ENCODE data around the gene PNMA8B. TPM values are rescaled to one million over a fixed set of nuclear protein-coding genes. Genes with fewer than 3 reads are reported as not detected.

The PNMA8B gene
- total RNA-seq, 1 donor from 2014 or later, result 15.8 TPM

- peaks cover 17 to 32% of the 10 kb centered on the region in 2 donors for H3K4me1 ChIP-seq
- no peaks in the 10 kb centered on the region for H3K9me3 ChIP-seq
- no peak for DNase-seq (ENCODE audit: low spot score in 2 of 2)
- no peaks in the 10 kb centered on the region for H3K36me3 ChIP-seq
- H3K27ac ChIP-seq, result no peak overlapping the region
- no peak overlapping the region for H3K4me3 ChIP-seq
- H3K27me3 ChIP-seq, result no peaks in the 10 kb centered on the region
- TF ChIP-seq CTCF (IDR thresholded peaks at IDR 0.05), result no peak
- intact Hi-C loops (cut with DNase I), result no loop called here
Measured at GRCh38 chr19:46491975-46492682, 3.5 kb downstream of the PNMA8B start.

GRCh38 chr19:46490774-46491173 is 4.9 kb downstream of the PNMA8B start:
- no peaks in the 10 kb centered on the region for H3K9me3 ChIP-seq
- H3K4me3 ChIP-seq, result no peak overlapping the region
- intact Hi-C loops (cut with DNase I), result no loop called here
- no peaks in the 10 kb centered on the region for H3K27me3 ChIP-seq
- H3K4me1 ChIP-seq, result peaks cover 18 to 32% of the 10 kb centered on the region in 2 donors
- H3K27ac ChIP-seq, result no peak overlapping the region
- DNase-seq (ENCODE audit: low spot score in 2 of 2), result no peak
- TF ChIP-seq CTCF (IDR thresholded peaks at IDR 0.05), result no peak
- H3K36me3 ChIP-seq, result no peaks in the 10 kb centered on the region

- peaks cover 11 to 26% of the 10 kb centered on the region in 2 donors for H3K4me1 ChIP-seq
- intact Hi-C loops (cut with DNase I), result loop anchor here (5.0 kb wide), 1 partner anchor 192 kb away; the partner anchor contains the start of gene HIF3A
- peak overlapping the region in 1 of 2 donors; percentile 43 for H3K4me3 ChIP-seq
- H3K27ac ChIP-seq, result peak overlapping the region in 1 of 2 donors; percentile 61
- no peaks in the 10 kb centered on the region for H3K36me3 ChIP-seq
- no peaks in the 10 kb centered on the region for H3K27me3 ChIP-seq
- peak; percentile 47 to 83 for DNase-seq (ENCODE audit: low spot score in 2 of 2)
- peak in 2 of 3 experiments; percentile 36 to 37 for TF ChIP-seq CTCF (IDR thresholded peaks at IDR 0.05)
- no peaks in the 10 kb centered on the region for H3K9me3 ChIP-seq
Measured at GRCh38 chr19:46489445-46490272, 6.0 kb downstream of the PNMA8B start.

- H3K4me1 ChIP-seq, result peaks cover 11 to 25% of the 10 kb centered on the region in 2 donors
- no peaks in the 10 kb centered on the region for H3K36me3 ChIP-seq
- intact Hi-C loops (cut with DNase I), result loop anchor here (1.0 to 5.0 kb wide), 3 partner anchors 25 to 191 kb away; partner anchors contain the start of gene HIF3A
- TF ChIP-seq CTCF (IDR thresholded peaks at IDR 0.05), result no peak
- peak overlapping the region in 1 of 2 donors; percentile 60 for H3K27ac ChIP-seq
- no peak for DNase-seq (ENCODE audit: low spot score in 2 of 2)
- no peaks in the 10 kb centered on the region for H3K9me3 ChIP-seq
- no peaks in the 10 kb centered on the region for H3K27me3 ChIP-seq
- no peak overlapping the region for H3K4me3 ChIP-seq
Measured at GRCh38 chr19:46488551-46488950, 7.1 kb downstream of the PNMA8B start.

GRCh38 chr19:46487802-46488445 is 7.7 kb downstream of the PNMA8B start:
- Histone ChIP-seq H3K4me3 (peak overlapping the region; percentile 56 to 67), H3K9me3 (no peaks in the 10 kb centered on the region), H3K27ac (peak overlapping the region in 1 of 2 donors; percentile 51), H3K27me3 (no peaks in the 10 kb centered on the region), H3K4me1 (peaks cover 11 to 19% of the 10 kb centered on the region in 2 donors), H3K36me3 (no peaks in the 10 kb centered on the region)
- intact Hi-C loops (cut with DNase I), result loop anchor here (1.0 to 5.0 kb wide), 4 partner anchors 25 to 191 kb away; partner anchors contain the start of gene HIF3A
- DNase-seq (ENCODE audit: low spot score in 2 of 2), result peak in 1 of 2 donors; percentile 90
- peak; percentile 93 to 99 (median 99) for TF ChIP-seq CTCF (IDR thresholded peaks at IDR 0.05)
